ENCODE data around the gene REEP1.

GRCh38 chr2:86249176-86249575 lies 88.2 kb downstream of the REEP1 start:
- TF ChIP-seq, protein P1, sequence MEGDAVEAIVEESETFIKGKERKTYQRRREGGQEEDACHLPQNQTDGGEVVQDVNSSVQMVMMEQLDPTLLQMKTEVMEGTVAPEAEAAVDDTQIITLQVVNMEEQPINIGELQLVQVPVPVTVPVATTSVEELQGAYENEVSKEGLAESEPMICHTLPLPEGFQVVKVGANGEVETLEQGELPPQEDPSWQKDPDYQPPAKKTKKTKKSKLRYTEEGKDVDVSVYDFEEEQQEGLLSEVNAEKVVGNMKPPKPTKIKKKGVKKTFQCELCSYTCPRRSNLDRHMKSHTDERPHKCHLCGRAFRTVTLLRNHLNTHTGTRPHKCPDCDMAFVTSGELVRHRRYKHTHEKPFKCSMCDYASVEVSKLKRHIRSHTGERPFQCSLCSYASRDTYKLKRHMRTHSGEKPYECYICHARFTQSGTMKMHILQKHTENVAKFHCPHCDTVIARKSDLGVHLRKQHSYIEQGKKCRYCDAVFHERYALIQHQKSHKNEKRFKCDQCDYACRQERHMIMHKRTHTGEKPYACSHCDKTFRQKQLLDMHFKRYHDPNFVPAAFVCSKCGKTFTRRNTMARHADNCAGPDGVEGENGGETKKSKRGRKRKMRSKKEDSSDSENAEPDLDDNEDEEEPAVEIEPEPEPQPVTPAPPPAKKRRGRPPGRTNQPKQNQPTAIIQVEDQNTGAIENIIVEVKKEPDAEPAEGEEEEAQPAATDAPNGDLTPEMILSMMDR (conservative IDR thresholded peaks at IDR 0.05; ENCODE audit: low read length), result no peak
- no peak for TF ChIP-seq EZH2phosphoT487 (IDR thresholded peaks at IDR 0.05; ENCODE audit: borderline replicate concordance, low read depth, low read length)
